ENCODE data around the gene HEPHL1.

GRCh38 chr11:94100253-94100652, 79.1 kb downstream of the HEPHL1 start:
- TF ChIP-seq POLR2A (IDR thresholded peaks at IDR 0.05; ENCODE audit: low read length) (no peak), GATA1 (IDR thresholded peaks at IDR 0.05; ENCODE audit: low read depth, low read length) (no peak)

All from erythroblast (primary cell).